ENCODE data around the gene BCORL1.

The BCORL1 gene

GRCh38 chrX:130057209-130057608 is 74.8 kb downstream of the BCORL1 start:
- DNase-seq (ENCODE audit: low read depth): no peak

GRCh38 chrX:130058652-130059051 is 76.2 kb downstream of the BCORL1 start:
- no peak for DNase-seq (ENCODE audit: low read depth)

- no peak for DNase-seq (ENCODE audit: low read depth)
Measured at GRCh38 chrX:130060122-130061069, 78.0 kb downstream of the BCORL1 start.

DNA sequence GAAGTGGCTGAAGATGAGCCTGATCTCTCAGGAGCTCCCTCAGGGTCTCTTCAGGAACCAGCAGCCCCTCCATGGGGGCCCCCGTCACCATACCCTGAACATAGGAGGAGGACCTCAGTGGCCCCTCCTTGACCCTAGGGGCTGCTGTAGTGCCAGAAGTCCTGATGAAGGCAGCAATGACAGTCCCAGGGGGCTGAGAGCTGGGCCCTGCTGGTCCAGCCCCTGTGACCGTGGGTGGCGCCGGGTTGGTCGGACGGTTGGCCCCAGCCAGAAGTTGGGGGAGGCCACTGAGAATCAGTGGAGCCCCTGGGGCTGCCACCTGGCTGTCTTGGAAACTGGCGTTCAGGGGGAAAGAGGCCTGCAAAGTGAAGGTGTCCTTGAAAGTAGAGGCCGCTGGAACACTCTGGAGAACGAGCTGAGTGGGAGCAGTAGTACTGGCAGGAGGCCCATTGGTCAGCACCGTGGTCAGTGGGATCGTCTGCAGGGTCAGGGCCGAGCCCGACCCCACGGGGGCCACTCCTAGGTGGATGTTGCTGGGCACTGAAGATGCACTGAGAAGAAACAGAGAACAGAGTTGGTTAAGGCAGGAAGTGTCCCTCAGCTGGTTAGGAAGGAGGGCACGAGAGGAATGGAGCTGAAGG is 84.7 kb downstream of the BCORL1 start:
- no peak for DNase-seq (ENCODE audit: low read depth)

DNA sequence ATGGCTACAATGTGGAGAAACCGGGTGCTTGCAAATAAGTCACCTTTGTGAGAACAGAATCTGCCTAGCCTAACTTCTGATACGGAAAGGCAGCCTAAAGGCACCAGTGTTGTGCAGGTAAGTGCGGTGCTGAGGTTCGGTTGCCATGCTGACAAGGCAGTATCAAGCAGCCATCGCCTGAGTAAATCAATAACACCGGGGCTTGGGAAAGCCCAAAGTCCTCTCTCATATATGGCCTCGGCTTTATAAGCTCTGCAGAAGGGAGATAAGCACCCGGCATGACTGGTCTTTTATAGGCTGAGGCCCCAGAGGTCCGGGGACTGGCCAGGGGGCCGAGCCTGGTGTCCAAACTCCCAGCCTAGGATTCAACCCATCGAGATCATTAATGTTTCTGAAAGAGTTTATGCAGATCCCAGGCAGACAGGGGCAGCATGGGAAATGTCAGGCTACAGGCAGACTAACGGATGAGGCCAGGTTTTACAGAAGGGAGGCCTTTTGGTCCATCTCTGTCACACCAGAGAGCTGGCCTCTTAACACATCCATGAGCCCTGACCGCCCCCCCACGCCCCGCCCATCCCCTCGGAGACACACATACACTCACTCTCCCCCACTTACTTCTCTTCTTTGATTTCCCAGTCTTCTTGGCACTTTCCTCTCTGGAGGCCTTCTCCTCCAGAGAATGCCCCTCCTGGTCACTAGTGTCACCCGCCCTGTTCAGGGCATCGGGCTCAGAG is 89.3 kb downstream of the BCORL1 start:
- no peak for DNase-seq (ENCODE audit: low read depth)

DNA sequence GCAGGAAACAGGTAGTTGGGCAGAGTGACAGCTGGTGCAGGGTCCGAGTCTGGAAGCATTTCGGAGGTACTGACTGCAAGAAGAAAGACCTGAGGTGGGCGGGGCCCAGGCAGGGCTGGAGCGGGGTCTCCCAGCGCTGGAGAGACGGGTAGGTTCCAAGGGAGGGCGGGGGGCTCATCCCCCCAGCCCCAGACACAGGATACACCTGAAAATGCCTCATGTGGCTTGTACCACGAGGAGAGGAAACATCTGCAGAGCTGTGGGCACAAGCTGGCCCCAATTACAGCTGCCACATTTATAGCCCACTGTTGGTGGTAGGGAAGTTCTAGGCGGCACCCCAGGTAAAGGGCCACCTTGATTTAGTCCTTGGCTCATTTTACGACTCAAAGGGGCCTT is 89.9 kb downstream of the BCORL1 start:
- DNase-seq (ENCODE audit: low read depth): no peak

DNA sequence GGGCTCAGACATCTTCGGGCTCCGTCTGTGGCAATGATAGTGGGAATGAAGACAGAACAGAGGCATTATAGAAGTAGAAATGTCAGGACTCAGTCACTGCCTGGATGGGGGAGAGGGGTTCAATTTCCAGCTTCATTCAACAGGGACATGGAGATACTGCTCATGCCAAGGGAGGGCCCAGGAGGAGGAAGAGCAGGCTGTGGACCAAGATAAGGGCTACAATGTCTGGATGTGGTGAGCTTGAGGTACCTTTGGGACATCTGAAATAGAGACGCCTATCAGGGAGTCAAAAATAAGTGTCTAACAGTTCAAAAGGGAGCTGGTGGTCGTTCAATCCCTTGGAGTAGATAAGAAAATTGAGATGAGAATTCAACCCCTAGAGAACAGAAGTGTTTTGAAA is 93.3 kb downstream of the BCORL1 start:
- no peak for DNase-seq (ENCODE audit: low read depth)

GRCh38 chrX:130079824-130080406 is 97.5 kb downstream of the BCORL1 start:
- DNase-seq (ENCODE audit: low read depth): no peak

- DNase-seq (ENCODE audit: low read depth): no peak
Measured at GRCh38 chrX:130080791-130081367, 98.4 kb downstream of the BCORL1 start.

- no peak for DNase-seq (ENCODE audit: low read depth)
Measured at GRCh38 chrX:130081421-130082045, 99.1 kb downstream of the BCORL1 start.

GRCh38 chrX:130082244-130083106 is 100.0 kb downstream of the BCORL1 start:
- peak; percentile 81 for DNase-seq (ENCODE audit: low read depth)

- DNase-seq (ENCODE audit: low read depth): no peak
Measured at GRCh38 chrX:130083107-130083490, 100.7 kb downstream of the BCORL1 start.

DNA sequence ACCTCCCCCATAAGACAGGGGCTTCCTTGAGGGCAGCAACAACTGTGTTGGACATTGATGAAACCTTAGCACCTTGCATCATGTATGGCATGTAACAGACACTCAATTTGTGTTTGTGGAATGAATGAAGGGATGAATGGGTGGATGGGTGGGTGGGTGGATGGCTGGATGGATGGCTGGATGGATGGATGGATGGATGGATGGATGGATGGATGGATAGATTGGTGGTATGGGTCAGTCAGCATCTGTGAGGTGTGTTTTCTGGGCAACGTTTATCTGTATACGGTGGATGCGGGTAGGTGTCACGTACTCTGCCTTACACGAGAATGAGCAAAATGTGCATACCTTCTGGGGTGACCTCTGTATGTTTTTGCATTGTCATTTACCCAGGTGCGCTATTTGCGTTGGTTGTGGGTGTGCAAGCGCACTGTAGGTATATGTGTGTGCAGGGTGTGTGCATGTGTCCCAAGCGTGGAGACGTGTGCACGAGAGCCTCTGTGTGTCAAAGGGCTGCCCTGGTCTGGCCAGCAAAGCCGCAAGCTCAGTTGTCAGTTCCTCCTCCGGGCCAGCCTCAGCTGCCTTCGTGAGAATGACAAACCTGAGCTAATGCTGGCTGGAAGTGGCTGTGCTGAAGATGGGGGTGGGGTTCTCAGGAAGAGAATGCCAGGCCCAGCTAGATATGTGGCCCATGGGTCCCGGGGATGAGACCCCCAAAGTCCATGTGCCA is 101.4 kb downstream of the BCORL1 start:
- DNase-seq (ENCODE audit: low read depth): no peak

- no peak for DNase-seq (ENCODE audit: low read depth)
Measured at GRCh38 chrX:130084631-130085237, 102.3 kb downstream of the BCORL1 start.

DNA sequence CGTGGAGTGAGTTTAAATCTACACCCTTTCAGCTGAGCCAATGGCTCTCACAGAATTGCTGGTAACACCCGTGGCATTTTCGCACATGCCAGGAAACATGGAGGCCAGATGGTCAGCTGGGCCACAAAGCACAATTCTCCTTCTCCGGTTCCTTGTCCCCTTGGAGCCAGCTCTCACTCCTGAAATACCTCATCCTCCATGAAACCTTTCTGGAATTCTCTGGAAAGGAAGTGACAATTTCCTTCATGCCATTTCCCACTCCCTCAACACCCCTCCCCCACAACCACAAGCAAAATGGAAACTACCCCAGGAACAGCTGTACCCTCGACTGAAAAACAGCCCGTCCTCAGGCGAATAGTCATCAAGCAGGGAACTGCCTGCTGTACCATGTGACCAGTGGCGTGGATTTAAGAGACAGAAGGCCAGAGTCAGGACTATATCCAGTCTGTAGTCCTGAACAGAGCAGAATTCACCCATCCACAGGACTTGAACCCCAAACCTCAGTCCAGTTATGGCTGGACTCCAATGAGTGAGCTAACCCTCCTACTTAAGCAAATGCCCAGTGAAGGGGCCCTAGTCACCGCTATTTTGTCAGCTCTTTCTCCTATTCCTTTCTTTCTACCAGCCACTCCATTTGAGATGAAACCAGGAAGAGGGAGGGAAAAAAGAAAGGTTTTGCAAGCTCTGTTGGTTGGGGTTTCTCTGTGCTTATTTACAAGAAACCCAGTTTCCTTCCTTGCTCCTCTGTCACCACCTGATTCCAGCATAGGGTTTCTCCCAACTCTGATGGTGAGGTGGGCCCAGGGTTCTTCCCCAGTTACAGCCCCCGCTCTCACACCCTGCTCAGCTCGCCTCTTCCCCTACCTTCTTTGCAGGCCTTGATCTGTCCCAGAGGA is 103.4 kb downstream of the BCORL1 start:
- DNase-seq (ENCODE audit: low read depth): no peak

- peak; percentile 72 for DNase-seq (ENCODE audit: low read depth)
Measured at GRCh38 chrX:130086447-130087206, 104.2 kb downstream of the BCORL1 start.

GRCh38 chrX:130090364-130090763 is 107.9 kb downstream of the BCORL1 start:
- DNase-seq (ENCODE audit: low read depth): no peak
